ENCODE results near the gene TEX11. TPM values are rescaled to one million over a fixed set of nuclear protein-coding genes. Genes with fewer than 3 reads are reported as not detected.

The TEX11 gene
- total RNA-seq, 2 donors from 2014 or later, result 1.0 to 2.0 TPM

Other genes with a start within 250 kb of the TEX11 start
- gene SLC7A3, start 22.4 kb upstream of the TEX11 start, total RNA-seq, result under 1 TPM in 1 of 2 donors, not detected in 1; 0.14 TPM
- 10 to 100 TPM; 63.4 to 76.1 TPM for gene SNX12, start 159.6 kb upstream of the TEX11 start, total RNA-seq
- 10 to 100 TPM; 32.5 to 54.2 TPM for gene FOXO4, start 187.1 kb upstream of the TEX11 start, total RNA-seq
- gene CXorf65, start 198.0 kb upstream of the TEX11 start, total RNA-seq, result not detected
- 10 to 100 TPM; 47.7 to 98.7 TPM for gene IL2RG, start 202.9 kb upstream of the TEX11 start, total RNA-seq
- 10 to 100 TPM; 35.4 to 37.9 TPM for gene MED12, start 209.9 kb upstream of the TEX11 start, total RNA-seq
- gene NLGN3, start 236.1 kb upstream of the TEX11 start, total RNA-seq, result 1 to 10 TPM in 1 of 2 donors, under 1 TPM in 1; 0.67 to 1.1 TPM

Data from left colon (tissue), 2 donors.